Activated naive CD4-positive, alpha-beta T cell (primary cell): ENCODE results near the gene RMDN2.

Source experiments
- DNase-seq, 4 experiments: peaks; one replicate each; lab custom pipeline; 2025; lab: John Stamatoyannopoulos, UW

Gene RMDN2

DNA sequence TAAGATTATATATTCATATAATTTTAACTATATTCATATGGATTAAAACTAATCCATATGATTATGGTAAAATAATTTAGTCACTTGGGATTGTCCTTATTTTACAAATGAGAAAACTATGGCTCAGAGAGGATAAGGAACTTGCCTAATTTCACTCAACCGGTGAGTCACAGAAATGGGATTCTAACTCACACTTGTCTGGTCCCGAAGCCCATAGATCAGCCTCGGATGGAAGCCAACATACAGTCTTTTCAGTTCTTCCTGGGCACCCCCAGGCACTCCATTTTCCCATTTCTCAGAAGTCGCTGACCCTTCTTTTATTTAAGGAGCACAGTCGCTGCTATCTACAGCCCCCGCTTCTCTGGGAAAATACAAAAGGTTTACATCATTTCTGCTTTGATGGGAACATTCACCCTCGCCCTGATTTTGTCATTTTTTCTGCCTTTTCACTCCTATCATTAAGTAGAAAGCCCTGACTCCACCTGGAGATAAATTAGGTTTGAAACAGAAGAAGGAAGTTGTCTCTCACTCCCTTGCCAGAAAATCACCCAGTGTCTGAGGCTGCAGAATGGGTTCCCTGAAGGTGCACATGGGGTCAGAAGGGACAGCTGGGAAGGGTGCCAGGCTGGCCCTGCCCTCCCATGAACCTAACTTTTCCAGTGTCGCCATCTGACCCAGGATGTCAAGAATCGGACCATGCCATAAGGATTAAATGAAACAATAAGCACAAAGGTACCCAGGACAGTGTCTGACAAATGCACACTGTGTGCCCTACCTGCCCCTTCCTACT is 114.2 kb downstream of the RMDN2 start:
- no peak for DNase-seq

DNA sequence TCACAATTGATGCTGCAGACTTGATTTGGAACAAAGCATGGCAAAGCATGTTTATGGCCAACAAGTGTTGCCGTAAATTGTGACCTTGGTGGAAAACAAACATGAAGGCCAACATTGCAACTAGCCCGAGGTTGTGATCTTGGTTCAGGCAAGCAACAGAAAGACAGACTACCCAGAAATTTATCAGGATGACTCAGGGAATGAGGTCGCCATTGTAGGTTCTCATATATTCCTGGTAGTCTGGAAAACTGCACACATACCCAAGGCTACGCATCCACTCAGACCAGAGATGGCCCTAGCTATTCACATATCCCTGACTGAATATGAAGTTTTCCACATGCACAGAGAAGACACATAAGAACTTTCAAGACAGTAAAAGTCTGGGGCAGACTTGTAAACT is 120.7 kb downstream of the RMDN2 start:
- DNase-seq: no peak

DNA sequence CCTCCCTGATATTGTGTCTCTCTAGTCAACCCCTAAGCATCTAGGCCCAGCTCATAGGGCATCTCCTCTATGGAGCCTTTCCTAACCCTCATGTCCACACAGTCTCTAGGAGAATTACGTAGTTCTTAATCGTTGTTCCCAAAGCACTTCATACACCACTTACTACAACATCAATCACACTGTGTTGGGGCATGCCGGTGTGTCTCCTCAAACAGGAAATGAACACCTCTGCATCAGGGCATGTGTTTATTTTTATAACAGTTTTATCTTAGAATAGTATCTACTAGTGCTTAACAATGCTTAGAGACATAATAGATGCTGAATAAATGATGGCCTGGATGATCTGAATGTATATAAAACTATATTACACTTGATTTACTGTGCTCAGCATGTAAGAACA is 131.1 kb downstream of the RMDN2 start:
- DNase-seq: no peak

DNA sequence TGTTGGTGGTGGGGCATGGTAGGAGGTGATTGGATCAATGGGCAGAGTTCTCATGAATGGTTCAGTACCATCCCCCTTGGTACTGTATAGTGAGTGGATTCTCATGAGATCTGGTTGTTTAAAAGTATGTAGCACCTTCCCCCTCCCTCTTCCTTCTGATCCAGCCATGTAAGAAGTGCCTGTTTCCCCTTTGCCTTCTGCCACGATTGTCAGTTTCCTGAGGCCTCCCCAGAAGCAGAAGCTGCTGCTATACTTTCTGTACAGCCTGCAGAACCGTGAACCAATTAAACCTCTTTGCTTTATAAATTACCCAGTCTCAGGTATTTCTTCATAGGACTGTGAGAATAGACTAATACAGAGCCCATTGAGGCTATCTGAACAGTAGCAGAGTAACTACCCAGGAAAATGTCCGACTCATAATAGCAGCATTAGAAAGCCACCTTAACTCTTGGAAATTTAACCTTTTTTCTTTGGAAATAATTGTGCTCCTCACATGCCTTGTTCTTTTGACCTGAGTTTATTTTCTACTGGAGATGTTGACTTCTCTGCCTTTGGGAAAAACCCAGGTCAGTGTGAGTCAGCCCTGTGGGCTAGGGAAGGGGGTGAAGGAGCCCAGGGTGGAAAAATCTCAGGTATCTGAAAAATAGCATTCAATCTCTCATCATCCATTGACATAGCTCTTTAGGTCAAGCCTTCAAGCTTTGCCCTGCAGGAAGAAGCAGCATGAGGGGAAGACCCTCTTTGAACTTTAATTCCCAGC is 132.7 kb downstream of the RMDN2 start:
- no peak for DNase-seq

DNA sequence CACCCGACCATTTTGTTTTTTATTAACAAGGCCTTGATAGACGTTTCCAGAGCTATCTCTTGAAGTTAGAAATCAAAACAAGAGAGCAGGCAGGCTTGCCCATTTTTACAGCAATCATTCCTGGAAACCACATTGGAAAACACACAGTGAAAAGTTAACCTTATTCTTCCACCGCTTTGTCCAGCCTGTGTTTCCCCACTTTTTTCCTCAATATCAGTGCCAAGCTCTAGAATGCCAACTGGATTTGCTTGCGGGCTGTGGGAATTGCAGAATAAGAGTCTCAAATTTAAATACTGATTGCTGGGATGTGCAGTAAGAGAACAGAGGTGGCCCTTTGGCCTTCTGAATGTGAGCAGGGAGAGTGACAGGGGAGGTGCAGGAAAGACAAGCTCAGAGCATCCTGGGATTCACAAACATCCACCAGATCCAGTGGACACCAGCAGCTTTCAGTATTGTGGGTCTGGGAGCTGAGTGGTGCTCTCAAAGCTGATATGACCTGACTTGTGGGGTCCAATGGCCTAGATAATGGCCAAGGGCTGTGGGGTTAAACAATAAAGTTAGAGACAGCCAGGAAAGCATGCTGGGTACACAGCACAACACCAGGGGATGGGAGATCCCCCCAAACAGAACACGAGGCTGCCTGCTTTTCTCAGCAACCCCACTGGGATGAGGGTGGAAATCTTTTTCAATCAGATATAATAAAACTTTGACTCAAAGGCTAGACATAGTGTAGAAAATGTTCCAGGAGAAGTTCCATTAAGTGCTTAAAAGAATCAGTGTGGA is 135.3 kb downstream of the RMDN2 start:
- no peak for DNase-seq

DNA sequence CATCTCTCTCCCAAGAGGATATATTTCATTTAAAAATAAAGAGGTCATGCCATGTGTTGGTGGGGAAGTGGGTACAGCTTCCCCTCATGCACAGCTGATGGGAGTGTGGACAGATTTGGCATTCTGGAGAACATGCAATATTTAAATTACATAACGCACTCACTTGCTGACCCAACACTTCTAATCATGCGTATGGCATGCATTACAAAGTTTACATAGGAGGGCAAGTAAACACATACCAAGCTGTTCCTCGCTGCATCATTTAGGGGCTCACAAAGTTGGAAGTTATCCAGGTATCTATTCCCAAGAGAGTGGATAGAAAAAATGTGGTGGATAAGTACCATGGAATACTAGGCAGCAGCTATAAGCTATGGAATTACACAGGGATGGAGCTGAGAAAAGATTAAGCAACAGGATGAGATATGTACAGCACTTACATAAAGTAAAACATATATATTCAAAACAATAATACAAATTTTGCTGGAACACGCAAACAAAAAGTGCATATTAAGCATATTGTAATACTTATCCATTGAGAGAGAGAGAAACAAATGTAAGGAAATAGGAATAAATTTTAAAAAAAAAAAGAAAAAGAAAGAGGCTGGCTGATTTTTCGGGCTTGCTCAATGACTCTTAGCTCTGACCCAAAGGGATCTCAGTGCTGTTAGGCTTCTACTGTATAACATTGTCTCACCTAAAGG is 139.9 kb downstream of the RMDN2 start:
- no peak for DNase-seq

DNA sequence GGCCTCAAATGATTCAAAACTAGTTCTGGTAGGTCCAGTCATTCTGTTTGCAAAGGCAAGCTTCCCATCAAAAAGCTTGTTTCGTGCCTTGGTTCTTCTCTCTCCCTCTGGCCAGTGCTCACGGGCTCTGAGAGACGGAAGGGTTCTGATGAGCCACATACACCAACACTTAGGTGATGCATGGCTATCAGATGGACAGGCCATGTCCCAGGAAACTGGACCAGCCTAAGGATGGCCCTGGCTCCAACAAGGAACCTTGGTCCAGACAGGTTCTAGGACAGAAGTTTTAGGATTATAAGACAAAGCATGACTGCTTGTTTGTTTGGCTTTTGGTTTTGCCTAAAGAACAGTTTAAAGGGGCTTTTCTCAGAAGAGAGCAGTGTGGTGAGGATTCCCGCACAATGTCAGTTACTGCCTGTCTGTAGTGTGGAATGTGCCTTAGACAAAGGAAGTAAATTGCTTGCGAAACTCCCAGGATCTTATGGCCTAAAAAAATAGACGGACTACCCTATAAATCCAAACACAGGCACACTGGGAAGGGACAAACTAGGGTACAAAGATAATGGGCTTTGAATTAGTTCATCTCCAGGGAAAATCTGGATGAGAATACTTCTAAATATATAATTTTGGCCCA is 140.5 kb downstream of the RMDN2 start:
- no peak for DNase-seq

DNA sequence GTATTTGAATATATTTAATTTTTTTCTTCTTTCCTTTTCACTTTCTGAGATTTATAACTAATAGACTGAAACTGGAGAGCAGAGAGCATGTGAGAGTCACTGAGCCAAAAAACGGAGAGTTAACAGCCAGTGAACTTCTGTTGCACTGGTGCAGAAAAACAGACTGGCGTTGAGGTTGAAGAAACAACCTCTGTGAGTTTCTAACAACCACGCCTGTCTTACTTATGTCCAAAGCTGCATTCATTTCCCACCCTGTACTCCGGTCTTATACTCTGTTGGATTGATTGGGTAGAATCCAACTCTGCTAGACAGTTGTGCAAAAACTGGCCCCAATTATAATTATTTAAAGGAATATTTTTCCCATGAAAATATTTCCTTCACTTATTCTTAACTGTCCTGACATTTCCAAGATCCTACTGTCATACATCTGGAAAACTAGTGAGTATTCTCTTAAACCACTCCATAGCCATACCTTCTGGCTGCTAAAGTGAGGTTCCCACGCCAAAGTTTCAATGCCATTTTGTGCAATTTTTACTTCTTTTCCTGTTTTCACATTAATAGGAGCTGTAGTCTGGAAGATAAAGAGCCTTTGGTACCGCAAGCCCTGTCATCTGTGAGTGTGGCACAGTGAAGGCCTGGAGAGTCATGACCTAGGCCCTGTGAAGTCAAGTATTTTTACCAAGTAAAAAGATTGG is 141.5 kb downstream of the RMDN2 start:
- DNase-seq: no peak
